Measurements from ENCODE around the gene VPS39. TPM values are rescaled to one million over a fixed set of nuclear protein-coding genes. Genes with fewer than 3 reads are reported as not detected.

Gene VPS39
- total and polyA plus RNA-seq, 9 of the 15 experiments (the other 6 are each of a cell fraction or from before 2014, with no cell fraction given): 3.2 to 37.3 (median 21.8) TPM

DNA sequence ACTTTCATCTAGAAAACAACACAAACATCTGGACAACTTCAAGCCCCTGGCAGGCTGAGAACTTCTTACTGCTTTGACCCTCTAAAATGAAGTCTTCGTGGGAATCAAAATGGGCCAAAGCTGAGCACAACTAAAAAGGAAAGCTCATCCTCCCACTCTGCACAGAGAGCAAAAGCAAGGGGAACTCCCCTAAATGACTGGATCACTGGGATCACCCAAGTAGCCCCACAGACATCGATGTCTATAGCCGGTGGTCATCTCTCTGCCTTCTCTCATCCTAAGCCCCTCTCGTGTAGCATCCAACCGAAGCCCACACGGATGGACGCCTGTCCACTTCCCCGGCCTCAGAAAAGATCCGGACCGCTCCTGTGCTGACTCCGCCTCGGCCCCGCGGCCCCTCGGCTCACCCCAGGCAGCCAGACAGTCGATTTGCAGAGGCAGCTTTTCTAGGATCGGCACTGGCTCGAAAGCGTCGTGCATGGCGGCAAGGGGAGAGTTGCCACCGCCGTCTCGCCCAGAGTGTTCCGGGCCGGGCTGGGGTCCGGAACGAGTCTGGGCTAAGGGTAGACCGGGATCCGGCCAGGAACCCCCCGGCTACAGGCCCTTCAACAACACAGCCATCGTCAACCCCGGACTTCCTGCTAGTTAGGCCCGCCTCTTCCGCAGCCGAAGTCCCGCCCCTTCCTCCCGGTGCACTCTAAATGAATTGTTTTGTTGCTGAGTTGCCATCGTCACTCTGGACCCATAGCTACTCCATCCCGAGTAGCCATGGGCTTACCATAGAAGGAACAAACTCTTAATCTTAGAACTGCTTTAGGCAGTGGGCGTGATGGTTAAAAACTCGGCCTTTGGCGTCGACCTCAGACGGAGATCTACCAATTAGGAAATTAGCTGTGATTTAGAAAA is at the start of gene VPS39 (continued):
- TF ChIP-seq ZNF507 (tag; conservative IDR thresholded peaks at IDR 0.05): no peak
- TF ChIP-seq CEBPB (tag; IDR thresholded peaks at IDR 0.05): no peak
- peak; percentile 49; the same call in 1 of the 2 replicates for TF ChIP-seq HDAC2 (IDR thresholded peaks at IDR 0.05)
- no peak for TF ChIP-seq SREBF1 (IDR thresholded peaks at IDR 0.05; ENCODE audit: borderline replicate concordance, low read depth, low read length)
- TF ChIP-seq ZNF212 (CRISPR knock-in tag; IDR thresholded peaks at IDR 0.05): no peak
- no peak for TF ChIP-seq ZNF668 (CRISPR knock-in tag; IDR thresholded peaks at IDR 0.05)
- TF ChIP-seq ERF (CRISPR knock-in tag; IDR thresholded peaks at IDR 0.05): 0 out of 2 replicates have a peak, but pooled peaks have one; percentile 47
- TF ChIP-seq ZNF584 (CRISPR knock-in tag; IDR thresholded peaks at IDR 0.05; ENCODE audit: low read depth): no peak
- TF ChIP-seq EP400 (IDR thresholded peaks at IDR 0.05): peak; percentile 66
- no peak for TF ChIP-seq PRMT5 (CRISPR knock-in tag; IDR thresholded peaks at IDR 0.05)
- TF ChIP-seq PTRF (tag; IDR thresholded peaks at IDR 0.05): no peak
- TF ChIP-seq, protein P1, sequence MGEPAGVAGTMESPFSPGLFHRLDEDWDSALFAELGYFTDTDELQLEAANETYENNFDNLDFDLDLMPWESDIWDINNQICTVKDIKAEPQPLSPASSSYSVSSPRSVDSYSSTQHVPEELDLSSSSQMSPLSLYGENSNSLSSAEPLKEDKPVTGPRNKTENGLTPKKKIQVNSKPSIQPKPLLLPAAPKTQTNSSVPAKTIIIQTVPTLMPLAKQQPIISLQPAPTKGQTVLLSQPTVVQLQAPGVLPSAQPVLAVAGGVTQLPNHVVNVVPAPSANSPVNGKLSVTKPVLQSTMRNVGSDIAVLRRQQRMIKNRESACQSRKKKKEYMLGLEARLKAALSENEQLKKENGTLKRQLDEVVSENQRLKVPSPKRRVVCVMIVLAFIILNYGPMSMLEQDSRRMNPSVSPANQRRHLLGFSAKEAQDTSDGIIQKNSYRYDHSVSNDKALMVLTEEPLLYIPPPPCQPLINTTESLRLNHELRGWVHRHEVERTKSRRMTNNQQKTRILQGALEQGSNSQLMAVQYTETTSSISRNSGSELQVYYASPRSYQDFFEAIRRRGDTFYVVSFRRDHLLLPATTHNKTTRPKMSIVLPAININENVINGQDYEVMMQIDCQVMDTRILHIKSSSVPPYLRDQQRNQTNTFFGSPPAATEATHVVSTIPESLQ (CRISPR knock-in tag; IDR thresholded peaks at IDR 0.05): no peak
- TF ChIP-seq MAFG (tag; conservative IDR thresholded peaks at IDR 0.05): no peak; the same call in 1 of the 2 replicates
- TF ChIP-seq, protein P2, sequence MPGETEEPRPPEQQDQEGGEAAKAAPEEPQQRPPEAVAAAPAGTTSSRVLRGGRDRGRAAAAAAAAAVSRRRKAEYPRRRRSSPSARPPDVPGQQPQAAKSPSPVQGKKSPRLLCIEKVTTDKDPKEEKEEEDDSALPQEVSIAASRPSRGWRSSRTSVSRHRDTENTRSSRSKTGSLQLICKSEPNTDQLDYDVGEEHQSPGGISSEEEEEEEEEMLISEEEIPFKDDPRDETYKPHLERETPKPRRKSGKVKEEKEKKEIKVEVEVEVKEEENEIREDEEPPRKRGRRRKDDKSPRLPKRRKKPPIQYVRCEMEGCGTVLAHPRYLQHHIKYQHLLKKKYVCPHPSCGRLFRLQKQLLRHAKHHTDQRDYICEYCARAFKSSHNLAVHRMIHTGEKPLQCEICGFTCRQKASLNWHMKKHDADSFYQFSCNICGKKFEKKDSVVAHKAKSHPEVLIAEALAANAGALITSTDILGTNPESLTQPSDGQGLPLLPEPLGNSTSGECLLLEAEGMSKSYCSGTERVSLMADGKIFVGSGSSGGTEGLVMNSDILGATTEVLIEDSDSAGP (CRISPR knock-in tag; IDR thresholded peaks at IDR 0.05): no peak
- TF ChIP-seq MBD2 (IDR thresholded peaks at IDR 0.05; ENCODE audit: borderline replicate concordance, low read depth): peak; percentile 23; the same call in 1 of the 2 replicates
- TF ChIP-seq ZNF644 (tag; IDR thresholded peaks at IDR 0.05; ENCODE audit: low read depth): no peak
- no peak for TF ChIP-seq NR2F6 (CRISPR knock-in tag; IDR thresholded peaks at IDR 0.05)
- TF ChIP-seq E2F3 (CRISPR knock-in tag; IDR thresholded peaks at IDR 0.05): no peak
- no peak for TF ChIP-seq SMAD3 (CRISPR knock-in tag; conservative IDR thresholded peaks at IDR 0.05)
- TF ChIP-seq, protein P3, sequence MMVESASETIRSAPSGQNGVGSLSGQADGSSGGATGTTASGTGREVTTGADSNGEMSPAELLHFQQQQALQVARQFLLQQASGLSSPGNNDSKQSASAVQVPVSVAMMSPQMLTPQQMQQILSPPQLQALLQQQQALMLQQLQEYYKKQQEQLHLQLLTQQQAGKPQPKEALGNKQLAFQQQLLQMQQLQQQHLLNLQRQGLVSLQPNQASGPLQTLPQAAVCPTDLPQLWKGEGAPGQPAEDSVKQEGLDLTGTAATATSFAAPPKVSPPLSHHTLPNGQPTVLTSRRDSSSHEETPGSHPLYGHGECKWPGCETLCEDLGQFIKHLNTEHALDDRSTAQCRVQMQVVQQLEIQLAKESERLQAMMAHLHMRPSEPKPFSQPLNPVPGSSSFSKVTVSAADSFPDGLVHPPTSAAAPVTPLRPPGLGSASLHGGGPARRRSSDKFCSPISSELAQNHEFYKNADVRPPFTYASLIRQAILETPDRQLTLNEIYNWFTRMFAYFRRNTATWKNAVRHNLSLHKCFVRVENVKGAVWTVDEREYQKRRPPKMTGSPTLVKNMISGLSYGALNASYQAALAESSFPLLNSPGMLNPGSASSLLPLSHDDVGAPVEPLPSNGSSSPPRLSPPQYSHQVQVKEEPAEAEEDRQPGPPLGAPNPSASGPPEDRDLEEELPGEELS (CRISPR knock-in tag; IDR thresholded peaks at IDR 0.05; ENCODE audit: borderline replicate concordance): no peak
- TF ChIP-seq C11orf30 (IDR thresholded peaks at IDR 0.05; ENCODE audit: low read depth): peak; percentile 82
- no peak for TF ChIP-seq STAT5B (CRISPR knock-in tag; IDR thresholded peaks at IDR 0.05)
- TF ChIP-seq ZEB2 (IDR thresholded peaks at IDR 0.05): no peak

Measured in K562 (cell line).